Measurements from ENCODE around the gene STH.

- TF ChIP-seq, protein P1, sequence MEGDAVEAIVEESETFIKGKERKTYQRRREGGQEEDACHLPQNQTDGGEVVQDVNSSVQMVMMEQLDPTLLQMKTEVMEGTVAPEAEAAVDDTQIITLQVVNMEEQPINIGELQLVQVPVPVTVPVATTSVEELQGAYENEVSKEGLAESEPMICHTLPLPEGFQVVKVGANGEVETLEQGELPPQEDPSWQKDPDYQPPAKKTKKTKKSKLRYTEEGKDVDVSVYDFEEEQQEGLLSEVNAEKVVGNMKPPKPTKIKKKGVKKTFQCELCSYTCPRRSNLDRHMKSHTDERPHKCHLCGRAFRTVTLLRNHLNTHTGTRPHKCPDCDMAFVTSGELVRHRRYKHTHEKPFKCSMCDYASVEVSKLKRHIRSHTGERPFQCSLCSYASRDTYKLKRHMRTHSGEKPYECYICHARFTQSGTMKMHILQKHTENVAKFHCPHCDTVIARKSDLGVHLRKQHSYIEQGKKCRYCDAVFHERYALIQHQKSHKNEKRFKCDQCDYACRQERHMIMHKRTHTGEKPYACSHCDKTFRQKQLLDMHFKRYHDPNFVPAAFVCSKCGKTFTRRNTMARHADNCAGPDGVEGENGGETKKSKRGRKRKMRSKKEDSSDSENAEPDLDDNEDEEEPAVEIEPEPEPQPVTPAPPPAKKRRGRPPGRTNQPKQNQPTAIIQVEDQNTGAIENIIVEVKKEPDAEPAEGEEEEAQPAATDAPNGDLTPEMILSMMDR (IDR thresholded peaks at IDR 0.05) = no peak
- TF ChIP-seq POLR2A (IDR thresholded peaks at IDR 0.05) = no peak
These were observed 40.6 kb downstream of the STH start for GRCh38 chr17:46039592-46040186.

All from body of pancreas (tissue), 4 donors.